HG03442 (cell line): Measurements from ENCODE around the gene TSPAN18.

ENCODE experiments used
- ATAC-seq: cut with Tn5 transposase; IDR thresholded peaks from one replicate; pipeline ENCODE4 v1.9.1; 2021; ENCODE audit warnings: mild to moderate bottlenecking, moderate library complexity; ENCODE audit not compliant: unreplicated experiment

The TSPAN18 gene

DNA sequence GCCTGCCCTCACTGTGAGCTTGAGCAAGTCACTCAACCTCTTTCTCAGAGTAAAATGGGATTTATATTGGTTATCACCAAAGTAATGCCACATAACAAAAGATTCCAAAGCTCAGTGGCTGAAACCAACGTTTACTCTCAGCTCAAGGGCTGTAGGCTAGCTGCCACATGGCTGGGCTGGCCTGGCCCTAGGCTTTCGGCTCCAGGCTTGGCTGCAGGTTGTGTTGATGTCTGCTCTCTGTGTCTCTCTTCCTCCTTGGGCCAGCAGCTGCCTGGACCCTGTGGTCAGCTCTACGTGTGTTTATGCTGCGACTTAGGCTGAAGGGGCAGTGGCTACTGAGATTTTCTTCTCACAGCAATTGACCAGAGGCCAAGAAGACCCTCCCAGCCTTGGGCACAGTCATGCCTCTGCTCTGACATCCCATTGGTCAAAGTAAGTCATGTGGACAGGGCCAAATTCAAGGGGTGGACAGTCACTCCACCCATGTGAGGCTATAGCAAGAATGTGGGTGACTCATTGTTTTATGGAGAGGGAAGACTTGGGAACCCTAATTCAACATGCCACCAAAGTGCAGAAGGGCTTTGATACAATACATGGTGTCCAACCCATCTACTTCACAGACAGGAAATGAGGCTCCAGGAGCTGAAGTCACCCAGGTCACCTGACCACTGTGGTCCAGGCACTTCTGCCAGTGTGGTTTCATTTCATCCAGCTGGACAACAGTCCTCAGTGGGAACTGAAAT, 90.6 kb downstream of the TSPAN18 start:
- no peak for ATAC-seq

DNA sequence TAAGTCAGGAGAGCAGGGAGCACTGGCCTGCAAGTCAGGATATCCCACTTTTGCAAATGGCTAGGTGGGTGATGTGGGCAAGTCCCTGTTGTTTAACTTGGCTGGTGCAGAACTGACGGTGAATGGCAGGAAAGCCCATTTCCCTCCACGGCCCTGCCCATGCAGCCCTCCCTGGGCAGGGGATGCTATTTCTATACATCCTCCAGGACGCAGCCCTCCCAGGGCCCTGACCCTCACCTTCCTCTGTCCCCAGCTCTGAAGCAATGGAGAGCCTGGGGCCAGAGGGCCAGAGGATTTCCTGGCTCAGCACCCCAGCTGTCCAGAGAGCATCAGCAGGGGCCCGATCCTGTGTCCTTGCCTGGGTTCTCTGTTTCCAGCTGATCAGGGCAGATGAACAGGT, 91.3 kb downstream of the TSPAN18 start:
- no peak for ATAC-seq

DNA sequence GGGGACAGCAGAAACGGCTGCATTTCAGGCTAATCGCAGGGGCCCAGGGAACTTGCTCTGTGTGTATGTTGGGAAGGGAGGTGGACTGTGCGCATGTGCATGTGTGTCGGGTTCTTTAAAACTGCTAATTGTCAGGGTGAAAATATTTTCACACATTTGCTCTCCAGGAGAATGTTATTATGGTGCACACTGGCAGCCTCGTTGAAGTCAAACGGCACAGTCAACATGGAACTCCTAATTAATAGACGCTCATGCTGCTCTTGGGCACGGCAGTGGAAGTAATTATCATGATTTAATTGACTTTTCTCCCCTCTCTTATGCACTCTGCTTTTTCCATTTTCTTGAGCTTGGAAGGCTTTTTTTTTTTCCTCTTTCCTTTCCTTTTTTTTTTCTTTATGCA, 92.6 kb downstream of the TSPAN18 start:
- no peak for ATAC-seq

DNA sequence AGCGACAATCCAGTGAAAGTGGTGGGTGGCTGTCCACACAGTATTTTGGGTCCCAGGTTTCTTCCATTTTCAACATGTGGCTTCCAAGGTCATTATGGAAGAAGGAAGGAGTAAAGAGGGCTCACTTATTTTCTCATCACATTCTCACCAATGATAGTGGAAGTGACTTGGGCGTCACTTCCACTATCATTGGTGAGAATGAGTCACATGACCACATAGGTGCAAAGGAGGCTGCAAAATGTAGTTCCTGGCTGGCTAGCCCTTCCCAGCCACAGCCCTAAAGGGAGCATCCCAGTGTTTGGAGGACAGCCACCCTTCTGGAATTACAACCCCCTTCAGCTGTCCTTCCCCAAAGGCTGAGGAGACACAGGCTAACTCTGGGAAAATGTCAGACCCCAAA, 95.6 kb downstream of the TSPAN18 start:
- ATAC-seq: no peak

DNA sequence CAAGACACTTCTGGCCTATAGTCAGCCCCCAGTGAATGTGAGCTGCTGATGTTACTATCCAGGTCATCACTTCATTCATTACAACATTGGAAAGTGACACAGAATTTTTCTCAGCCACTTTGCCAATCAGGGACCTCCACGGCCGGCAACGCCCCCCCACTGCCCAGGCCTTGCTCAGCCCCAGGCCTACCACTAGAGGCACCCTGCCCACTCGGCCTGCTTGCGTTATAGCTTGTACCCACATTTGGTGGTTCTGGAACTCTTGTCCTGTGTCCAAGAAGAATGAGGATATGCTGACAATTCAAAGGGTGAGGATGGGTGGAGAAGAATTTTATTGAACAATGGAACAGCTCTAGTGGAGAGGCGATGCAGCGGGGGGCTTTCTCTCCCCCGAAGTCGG, 96.2 kb downstream of the TSPAN18 start:
- no peak for ATAC-seq

DNA sequence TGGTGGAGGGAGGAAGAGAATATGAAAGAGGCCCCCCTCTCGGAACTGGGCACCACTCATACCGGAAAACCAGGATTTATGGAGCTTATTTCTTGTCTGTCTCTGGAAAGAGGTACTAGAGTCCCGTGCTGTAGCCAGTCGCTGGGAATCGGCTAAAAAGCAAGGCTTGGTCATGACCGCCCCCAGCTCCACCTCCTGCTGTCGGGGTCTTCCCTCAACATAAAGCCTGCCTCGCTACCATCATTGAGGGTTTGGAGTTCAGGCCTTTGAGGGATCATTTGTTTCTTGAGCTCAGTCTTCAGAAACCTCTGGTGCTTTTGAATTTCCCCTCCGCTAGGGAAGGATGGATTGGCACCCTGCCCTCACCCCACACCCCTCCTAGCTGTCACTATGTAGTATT, 97.1 kb downstream of the TSPAN18 start:
- ATAC-seq: no peak

DNA sequence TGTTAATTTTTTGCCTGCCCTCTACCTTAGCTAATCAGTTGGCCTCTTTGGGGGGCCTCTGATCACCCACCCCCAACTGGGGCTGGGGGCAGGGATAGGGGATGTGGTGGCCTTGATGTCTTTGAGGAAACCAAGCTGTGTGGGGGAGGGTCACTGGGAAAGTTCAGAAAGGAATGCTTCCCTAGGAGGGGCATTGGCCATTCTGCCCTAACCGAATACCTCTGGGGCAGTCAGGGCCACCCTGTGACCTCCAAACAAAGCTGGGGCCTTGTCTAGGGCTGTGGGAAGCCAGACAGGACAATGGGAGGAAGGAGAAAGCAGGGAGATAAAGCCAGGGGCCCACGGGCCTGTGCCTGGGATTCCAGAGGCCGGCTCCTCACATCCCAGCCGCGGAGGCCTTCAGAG, 97.5 kb downstream of the TSPAN18 start:
- ATAC-seq: no peak

DNA sequence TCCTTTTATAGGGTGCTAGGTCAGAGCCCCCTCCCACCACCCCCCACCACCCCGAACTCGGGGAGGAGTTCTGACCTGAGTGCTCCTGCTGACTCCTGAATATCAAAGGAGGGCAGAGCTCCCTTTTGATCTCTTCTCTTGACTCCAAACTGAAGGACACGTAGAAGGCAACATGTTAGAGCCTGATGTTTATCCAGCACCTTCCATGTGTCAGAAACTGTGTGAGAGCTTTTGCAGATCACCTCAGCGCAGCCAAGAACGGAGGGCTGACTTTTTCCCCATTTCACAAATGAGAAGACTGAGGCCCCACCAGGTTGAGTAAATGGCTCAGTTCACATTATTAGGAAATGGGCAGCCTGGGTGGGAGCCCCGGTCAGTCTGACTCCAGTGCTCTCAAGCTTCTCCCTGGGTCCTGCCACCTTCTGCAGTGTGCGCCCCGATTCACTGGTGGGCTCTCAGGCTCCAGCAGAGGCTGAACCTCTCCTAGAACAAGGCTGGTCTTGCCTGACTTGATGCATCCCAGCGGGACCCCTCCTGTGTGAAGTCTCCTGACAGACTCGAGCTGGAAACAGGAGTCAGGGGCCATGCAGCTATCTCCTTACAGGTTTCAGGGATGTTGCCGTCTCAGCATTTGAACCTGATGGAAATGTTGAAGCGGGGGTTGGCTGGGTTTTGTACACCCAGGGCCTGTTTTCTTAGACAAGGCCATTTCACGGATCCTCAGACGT, 98.5 kb downstream of the TSPAN18 start:
- no peak for ATAC-seq

DNA sequence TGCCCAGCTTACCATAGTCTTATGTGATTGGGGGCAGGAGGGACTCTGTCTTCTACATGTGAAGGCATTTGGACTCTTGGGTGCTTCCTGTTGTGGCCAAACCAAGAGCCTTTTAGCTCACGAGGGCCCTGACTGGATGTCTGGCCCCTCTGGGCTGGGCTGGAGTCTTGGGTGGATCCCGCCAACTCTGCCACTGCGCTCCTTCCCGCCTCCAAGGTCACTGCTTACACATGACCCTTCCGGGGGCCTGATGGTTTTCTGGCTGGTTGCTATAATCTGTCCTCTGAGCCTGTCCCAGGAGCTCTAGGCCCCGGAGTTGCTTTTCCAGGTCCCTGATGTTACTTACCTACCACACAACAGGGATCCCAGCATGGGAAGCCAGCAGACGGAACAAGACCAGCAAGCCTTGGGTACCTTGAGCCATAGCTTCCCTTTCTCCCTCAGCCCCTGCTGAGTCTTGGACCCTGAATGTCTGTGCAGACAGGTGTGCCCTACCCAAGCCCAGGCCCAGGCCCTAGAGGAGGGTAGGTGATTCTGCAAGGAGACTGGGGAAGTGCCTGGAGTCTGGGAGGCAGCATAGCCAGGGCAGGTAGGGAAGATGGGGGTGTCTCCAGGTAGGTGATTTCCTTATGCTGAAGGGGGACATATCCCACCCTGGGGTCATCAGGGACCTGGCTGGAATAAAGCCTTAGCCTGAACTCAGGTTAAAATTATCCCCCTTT, 100.3 kb downstream of the TSPAN18 start:
- ATAC-seq: no peak

DNA sequence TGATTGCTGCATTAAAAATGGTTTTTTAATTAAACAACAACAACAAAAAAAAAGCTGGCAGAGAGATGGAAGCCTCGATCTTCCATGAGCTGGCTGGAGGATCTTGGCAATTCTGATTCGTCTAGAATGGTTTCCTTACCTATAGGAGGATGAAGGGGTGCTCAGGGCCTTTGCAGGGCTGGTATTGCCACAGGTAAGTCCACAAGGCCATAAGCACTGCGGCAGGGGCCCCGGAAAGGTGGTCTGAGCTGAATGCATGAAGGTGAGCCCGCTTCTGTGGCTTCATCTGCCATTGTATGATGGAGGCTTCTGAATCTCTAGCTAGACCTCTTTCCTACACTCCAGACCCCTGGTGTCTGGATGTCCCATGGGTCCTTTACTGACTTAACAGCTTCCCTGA, 101.5 kb downstream of the TSPAN18 start:
- no peak for ATAC-seq

DNA sequence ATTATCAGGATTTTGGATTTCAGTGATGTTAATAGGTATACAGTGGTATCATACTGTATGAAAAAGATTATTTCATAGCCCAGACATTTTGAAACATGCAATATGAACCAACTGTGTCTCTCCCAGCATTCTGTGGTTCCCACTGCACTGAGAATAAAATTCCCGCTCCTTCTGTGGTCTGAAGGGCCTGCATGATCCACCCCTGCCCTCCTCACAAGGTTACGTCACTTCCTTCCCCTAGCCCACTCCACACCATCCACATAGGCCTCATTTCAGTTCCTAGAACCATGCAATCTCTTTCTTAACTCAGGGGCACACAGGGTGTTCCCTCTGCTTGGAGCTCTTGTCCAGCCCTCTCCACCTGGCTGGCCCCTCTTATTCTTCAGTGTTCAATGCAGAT, 103.1 kb downstream of the TSPAN18 start:
- ATAC-seq: no peak

DNA sequence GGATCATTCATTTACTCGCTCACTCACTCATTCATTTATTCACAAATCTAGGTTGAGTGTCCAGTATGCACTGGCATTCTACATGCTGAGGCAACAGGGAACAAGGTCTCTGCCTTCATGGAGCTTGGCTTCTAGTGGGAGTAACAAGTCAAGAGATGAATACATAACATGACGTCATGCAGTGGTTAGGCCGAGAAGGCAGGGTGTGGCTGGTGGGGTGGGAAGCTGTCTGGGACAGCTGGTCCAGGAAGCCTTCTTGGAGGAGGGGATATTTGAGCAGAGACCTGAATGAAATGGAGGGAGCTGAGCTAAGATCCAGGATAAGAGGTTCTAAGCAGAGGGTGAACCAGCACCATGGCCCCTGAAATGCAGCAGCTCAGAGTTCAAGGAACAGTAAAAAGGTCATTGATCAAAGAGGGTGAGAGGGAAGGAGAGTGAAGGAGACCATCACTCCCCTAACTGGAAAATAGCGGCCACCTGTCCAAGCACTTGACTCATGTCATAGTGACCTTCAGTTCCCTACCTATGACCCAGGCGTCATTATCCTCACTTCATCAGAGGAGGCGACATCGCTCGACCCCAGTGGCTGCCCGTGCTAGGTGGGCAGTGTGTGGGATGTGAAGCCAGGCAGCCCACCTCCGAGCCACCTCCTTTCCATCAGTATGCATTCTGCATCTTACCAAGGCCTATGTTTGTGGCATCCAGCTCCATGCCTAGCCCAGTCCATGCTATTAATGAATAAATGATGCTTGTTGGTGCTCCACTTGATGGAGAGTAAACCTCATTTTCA, 105.0 kb downstream of the TSPAN18 start:
- ATAC-seq: no peak

DNA sequence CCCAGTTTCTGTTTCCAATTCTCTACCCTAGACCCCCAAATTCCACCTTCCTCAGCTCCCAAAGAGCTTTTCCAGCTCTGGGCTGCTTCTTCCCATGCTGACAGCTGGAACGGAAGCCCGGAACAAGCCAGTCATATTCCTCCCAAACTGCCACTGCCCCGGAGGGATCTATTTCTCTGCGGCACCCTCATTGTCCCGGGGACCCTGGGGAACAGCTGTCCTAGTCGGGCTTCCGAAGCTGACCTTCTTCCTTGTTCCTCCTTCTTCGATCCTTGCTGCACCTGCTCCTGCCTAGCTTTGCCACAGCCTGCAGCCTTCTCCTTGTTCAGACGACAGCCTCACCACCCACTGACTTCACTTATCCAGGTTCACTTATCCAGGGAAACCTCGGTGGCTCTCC, 105.7 kb downstream of the TSPAN18 start:
- ATAC-seq: no peak

DNA sequence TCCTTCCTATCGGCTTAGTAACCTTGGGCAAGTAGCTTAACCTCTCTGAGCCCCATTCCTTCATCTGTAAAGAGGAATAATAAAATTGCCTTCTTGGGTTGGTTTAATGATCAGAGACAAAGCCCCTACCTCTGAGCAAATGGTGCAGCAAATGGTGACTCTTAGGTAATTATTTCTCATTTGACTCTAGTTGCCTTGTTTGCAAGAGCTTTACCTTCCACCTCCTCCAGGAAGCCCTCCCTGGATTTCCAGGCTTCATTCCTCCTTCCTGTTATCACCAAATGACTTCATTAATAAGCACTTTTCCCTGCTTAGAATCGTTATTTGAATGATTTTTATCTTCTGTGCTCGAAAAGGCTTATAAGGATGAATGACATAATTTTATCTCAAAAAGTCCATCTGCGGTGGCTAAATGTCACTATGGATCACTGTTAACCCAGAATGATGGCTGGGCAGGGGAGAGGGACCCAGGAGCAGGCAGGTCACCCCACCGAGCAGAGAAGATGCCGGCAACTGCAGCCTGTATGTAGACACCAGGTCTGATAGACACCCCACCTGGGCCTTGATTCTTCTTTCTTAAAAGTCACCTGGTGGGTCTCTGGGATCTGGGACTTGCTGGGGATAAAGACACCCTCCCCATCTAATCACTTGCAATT, 106.6 kb downstream of the TSPAN18 start:
- ATAC-seq: no peak

DNA sequence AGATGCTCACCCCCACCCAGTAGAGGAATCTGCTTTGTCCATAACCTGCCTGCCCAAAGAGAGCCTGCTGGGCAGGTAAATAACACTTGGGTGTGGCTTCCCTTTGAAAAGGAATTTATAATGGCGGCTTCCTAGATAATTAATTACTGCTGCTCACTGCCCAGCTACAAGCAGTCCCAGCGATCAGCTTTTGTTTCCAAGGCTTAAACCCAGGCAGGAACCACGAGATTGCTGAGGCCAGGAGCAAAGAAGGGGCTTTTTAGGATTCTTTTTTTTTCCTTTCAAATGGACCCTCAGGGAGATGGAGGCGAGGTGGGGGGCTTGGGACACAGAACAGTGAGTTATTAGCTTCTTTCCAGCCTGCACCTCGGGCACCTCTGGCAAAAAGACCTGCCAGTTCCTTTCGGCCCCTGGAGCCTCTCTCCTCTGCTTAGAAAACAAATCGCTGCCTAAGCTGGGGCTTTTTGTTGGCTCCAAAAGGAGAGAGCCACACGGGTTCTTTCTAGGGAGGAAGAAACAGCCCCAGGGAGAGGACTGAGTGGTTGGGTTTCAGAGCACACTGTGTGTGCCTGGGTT, 107.2 kb downstream of the TSPAN18 start:
- no peak for ATAC-seq

DNA sequence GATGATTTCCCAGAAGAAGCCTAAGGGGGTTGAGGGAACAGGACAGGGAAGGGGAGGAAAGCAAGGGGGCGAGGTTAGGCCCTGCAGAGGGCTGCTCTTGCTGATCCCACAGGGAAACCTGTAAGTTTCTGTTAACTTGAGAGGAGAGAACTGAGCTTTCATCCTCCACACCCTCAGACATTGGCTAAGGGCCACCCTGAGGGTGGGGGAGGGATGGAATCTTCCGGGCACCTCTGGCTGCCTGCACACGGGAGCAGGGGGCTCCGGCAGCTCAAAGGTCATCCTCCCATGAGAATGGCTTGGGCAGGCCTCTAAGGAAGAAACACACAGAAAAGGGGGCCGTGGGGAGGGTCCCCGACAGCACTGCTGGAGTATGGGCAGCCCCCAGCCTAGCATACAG, 108.1 kb downstream of the TSPAN18 start:
- no peak for ATAC-seq

DNA sequence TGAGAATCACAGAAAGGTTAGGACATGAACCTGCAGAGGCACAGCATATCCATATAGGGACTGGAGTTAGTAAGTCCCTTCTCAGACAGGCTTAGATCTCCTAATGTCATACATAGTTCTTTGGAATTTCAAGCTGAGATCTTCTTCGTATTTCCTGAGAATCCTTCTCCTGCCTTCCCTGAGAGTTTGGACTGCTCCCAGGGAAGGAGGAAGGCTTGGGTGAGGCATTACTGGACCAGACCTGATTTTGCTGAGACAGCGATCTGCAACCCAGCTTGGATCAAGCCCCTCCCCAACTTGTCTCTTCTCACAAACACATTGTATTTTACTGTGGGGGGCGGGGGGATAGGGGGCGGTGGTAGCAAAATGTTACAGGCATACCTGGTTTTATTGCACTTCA, 108.5 kb downstream of the TSPAN18 start:
- no peak for ATAC-seq

DNA sequence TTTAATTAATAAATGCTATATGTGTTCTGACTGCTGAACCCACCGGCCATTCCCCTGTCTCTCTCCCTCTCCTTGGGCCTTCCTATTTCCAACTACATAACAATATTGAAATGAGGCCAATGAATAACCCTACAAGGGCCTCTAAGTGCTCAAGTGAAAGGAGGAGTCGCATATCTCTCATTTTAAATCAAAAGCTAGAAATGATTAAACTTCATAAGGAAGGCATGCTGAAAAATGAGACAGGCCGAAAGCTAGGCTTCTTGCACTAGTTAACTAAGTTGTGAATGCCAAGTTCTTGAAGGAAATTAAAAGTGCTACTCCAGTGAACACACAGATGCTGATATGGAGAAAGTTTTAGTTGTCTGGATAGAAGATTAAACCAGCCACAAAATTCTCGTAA, 109.2 kb downstream of the TSPAN18 start:
- ATAC-seq: no peak

DNA sequence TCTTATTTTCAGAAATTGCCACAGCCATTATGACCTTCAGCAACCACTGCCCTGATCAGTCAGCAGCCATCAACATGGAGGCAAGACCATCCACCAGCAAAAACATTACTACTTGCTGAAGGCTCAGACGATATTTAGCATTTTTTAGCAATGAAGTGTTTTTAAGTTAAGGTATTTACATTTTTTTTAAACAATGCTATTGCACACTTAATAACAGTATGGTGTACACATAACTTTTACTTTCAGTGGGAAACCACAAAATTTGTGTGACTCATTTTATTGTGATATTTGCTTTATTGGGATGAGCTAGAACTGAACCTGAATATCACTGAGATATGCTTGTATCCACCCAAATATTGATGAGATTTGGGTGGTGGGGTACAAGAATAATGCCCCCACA, 110.9 kb downstream of the TSPAN18 start:
- ATAC-seq: no peak

DNA sequence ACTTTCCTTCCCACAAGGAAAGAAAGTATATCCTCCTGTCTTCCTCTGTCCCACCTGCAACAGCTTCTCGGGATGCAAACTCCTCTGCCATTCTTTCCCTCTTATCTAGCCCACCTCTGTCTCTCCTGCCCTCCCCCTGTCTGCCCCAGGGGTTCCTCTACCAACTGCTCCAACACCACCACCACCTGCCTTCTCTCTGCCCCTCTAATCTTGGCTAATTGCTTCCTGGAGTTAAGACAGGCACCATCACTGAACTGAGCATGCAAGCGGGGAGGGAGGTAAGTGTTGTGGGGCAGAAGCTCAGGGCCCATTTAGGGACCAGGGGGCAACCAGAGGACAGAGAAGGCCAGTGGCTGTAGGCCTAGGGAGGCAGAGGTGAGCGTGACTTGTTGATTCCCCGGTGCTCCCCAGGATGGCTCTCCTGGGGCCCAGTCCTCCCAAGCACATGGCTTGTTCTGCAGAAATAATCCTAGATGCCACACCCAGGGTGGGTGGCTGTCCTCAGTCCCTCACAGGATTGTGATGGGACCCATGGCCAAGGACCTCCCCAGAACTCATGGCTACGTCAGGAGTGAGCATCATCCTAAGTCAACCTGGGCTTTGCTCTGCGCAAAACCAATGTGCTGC, 112.8 kb downstream of the TSPAN18 start:
- no peak for ATAC-seq
